Measurements from ENCODE around the gene MS4A14. TPM values are rescaled to one million over a fixed set of nuclear protein-coding genes. Genes with fewer than 3 reads are reported as not detected.

MS4A14 gene
- total and polyA plus RNA-seq, 4 donors: 0.06 to 1.1 (median 0.18) TPM

DNA sequence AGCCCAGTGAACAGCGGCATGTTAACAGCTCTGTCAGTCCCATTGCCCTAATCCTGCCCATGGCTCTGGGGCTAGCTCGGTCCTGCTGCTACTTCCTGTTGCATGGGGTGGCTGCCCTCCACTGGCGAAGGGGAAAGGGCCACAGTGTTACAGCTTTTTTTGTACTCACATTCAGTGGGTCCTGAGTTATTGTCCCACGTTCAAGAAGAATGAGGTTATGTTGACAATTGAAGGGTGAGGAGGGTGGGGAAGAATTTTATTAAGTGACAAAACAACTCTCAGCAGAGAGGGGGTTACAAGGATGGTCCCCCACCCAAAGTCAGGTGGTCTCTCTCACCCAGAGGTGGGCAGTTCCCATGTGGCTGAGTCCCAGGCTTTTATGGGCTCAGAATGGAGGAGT is 35.6 kb upstream of the MS4A14 start:
- H3K27ac ChIP-seq (ENCODE audit: low read depth in 1 of 2, low read length in 2 of 2): no peak overlapping the region

DNA sequence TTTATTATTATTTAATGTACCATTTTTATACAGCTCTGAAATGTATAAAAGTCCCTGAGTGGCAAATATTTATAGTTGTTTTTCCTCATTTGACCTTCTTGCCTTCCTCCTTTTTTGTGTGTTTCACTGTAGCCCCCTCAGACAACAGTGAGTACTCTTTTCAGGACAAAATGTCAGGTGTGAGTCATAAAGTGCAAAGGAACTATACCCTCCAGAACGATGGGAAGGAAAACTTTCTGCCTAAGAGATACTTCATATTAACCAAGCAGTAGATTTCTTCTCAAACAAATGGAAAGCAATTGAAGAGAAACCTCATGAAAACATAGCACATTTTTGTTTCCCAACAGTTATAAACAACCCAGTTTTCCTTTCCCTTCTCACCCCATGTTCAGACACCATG is 34.0 kb upstream of the MS4A14 start:
- H3K27ac ChIP-seq (ENCODE audit: low read depth in 1 of 2, low read length in 2 of 2): no peak overlapping the region
- H3K36me3 ChIP-seq (ENCODE audit: control insufficient read depth in 4 of 4, insufficient read depth in 3 of 4, low read depth in 1 of 4, low read length in 3 of 4): no peaks in the 10 kb centered on the region
- H3K9me3 ChIP-seq (ENCODE audit: control insufficient read depth in 4 of 4, low read length in 3 of 4): peaks cover 5 to 13% (median 9%) of the 10 kb centered on the region in 4 donors
- H3K27me3 ChIP-seq (ENCODE audit: control insufficient read depth in 4 of 4, insufficient read depth in 4 of 4, low read length in 3 of 4): peaks cover 0 to 6% (median 0%) of the 10 kb centered on the region in 4 donors
- WGBS: 34% methylated on average over 1 of the region's 1 CpG
- H3K4me1 ChIP-seq (ENCODE audit: control insufficient read depth in 4 of 4, insufficient read depth in 4 of 4, low read length in 3 of 4): no peaks in the 10 kb centered on the region
- H3K9ac ChIP-seq (ENCODE audit: low read depth in 1 of 2, low read length in 2 of 2): no peak overlapping the region
- DNase-seq (ENCODE audit: low spot score): no peak
- H3K4me3 ChIP-seq (ENCODE audit: low read depth in 1 of 3, low read length in 3 of 3): no peak overlapping the region
- TF ChIP-seq NR2F2 (IDR thresholded peaks at IDR 0.05) (no peak), GABPA (IDR thresholded peaks at IDR 0.05 in 1 of 2, conservative IDR thresholded peaks at IDR 0.05 in 1 of 2) (no peak), YY1 (IDR thresholded peaks at IDR 0.05) (no peak), JUND (IDR thresholded peaks at IDR 0.05) (no peak)
- TF ChIP-seq, protein P1, sequence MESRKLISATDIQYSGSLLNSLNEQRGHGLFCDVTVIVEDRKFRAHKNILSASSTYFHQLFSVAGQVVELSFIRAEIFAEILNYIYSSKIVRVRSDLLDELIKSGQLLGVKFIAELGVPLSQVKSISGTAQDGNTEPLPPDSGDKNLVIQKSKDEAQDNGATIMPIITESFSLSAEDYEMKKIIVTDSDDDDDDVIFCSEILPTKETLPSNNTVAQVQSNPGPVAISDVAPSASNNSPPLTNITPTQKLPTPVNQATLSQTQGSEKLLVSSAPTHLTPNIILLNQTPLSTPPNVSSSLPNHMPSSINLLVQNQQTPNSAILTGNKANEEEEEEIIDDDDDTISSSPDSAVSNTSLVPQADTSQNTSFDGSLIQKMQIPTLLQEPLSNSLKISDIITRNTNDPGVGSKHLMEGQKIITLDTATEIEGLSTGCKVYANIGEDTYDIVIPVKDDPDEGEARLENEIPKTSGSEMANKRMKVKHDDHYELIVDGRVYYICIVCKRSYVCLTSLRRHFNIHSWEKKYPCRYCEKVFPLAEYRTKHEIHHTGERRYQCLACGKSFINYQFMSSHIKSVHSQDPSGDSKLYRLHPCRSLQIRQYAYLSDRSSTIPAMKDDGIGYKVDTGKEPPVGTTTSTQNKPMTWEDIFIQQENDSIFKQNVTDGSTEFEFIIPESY (IDR thresholded peaks at IDR 0.05): no peak
- TF ChIP-seq, protein P2, sequence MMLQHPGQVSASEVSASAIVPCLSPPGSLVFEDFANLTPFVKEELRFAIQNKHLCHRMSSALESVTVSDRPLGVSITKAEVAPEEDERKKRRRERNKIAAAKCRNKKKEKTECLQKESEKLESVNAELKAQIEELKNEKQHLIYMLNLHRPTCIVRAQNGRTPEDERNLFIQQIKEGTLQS (IDR thresholded peaks at IDR 0.05): no peak
- TF ChIP-seq, protein P3, sequence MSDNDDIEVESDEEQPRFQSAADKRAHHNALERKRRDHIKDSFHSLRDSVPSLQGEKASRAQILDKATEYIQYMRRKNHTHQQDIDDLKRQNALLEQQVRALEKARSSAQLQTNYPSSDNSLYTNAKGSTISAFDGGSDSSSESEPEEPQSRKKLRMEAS (IDR thresholded peaks at IDR 0.05): no peak
- TF ChIP-seq, protein P4, sequence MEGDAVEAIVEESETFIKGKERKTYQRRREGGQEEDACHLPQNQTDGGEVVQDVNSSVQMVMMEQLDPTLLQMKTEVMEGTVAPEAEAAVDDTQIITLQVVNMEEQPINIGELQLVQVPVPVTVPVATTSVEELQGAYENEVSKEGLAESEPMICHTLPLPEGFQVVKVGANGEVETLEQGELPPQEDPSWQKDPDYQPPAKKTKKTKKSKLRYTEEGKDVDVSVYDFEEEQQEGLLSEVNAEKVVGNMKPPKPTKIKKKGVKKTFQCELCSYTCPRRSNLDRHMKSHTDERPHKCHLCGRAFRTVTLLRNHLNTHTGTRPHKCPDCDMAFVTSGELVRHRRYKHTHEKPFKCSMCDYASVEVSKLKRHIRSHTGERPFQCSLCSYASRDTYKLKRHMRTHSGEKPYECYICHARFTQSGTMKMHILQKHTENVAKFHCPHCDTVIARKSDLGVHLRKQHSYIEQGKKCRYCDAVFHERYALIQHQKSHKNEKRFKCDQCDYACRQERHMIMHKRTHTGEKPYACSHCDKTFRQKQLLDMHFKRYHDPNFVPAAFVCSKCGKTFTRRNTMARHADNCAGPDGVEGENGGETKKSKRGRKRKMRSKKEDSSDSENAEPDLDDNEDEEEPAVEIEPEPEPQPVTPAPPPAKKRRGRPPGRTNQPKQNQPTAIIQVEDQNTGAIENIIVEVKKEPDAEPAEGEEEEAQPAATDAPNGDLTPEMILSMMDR (IDR thresholded peaks at IDR 0.05; ENCODE audit: low read depth, low read length, missing input control): no peak

More for the DNA sequence above, 35.6 kb upstream of the MS4A14 start:
- no peak for TF ChIP-seq GABPA (IDR thresholded peaks at IDR 0.05 in 1 of 2, conservative IDR thresholded peaks at IDR 0.05 in 1 of 2)
- no peak for TF ChIP-seq HNF4A (conservative IDR thresholded peaks at IDR 0.05)
- no peak for TF ChIP-seq YY1 (IDR thresholded peaks at IDR 0.05)
- no peak for TF ChIP-seq HNF4G (IDR thresholded peaks at IDR 0.05)
- TF ChIP-seq, protein P4 (IDR thresholded peaks at IDR 0.05; ENCODE audit: low read depth, low read length, missing input control): no peak
- TF ChIP-seq, protein P2 (IDR thresholded peaks at IDR 0.05): no peak
- TF ChIP-seq NR2F2 (IDR thresholded peaks at IDR 0.05): no peak
- TF ChIP-seq TAF1 (conservative IDR thresholded peaks at IDR 0.05): no peak
- TF ChIP-seq RAD21 (IDR thresholded peaks at IDR 0.05): no peak
- TF ChIP-seq, protein P1 (IDR thresholded peaks at IDR 0.05): no peak
- TF ChIP-seq, protein P5, sequence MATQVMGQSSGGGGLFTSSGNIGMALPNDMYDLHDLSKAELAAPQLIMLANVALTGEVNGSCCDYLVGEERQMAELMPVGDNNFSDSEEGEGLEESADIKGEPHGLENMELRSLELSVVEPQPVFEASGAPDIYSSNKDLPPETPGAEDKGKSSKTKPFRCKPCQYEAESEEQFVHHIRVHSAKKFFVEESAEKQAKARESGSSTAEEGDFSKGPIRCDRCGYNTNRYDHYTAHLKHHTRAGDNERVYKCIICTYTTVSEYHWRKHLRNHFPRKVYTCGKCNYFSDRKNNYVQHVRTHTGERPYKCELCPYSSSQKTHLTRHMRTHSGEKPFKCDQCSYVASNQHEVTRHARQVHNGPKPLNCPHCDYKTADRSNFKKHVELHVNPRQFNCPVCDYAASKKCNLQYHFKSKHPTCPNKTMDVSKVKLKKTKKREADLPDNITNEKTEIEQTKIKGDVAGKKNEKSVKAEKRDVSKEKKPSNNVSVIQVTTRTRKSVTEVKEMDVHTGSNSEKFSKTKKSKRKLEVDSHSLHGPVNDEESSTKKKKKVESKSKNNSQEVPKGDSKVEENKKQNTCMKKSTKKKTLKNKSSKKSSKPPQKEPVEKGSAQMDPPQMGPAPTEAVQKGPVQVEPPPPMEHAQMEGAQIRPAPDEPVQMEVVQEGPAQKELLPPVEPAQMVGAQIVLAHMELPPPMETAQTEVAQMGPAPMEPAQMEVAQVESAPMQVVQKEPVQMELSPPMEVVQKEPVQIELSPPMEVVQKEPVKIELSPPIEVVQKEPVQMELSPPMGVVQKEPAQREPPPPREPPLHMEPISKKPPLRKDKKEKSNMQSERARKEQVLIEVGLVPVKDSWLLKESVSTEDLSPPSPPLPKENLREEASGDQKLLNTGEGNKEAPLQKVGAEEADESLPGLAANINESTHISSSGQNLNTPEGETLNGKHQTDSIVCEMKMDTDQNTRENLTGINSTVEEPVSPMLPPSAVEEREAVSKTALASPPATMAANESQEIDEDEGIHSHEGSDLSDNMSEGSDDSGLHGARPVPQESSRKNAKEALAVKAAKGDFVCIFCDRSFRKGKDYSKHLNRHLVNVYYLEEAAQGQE (IDR thresholded peaks at IDR 0.05): no peak
- TF ChIP-seq, protein P3 (IDR thresholded peaks at IDR 0.05): no peak
- TF ChIP-seq JUND (IDR thresholded peaks at IDR 0.05): no peak
- no peaks in the 10 kb centered on the region for H3K4me1 ChIP-seq (ENCODE audit: control insufficient read depth in 4 of 4, insufficient read depth in 4 of 4, low read length in 3 of 4)
- no peak for DNase-seq (ENCODE audit: low spot score)
- 74% methylated on average over 4 of the region's 4 CpGs for WGBS
- peaks cover 0 to 6% (median 0%) of the 10 kb centered on the region in 4 donors for H3K27me3 ChIP-seq (ENCODE audit: control insufficient read depth in 4 of 4, insufficient read depth in 4 of 4, low read length in 3 of 4)
- H3K9ac ChIP-seq (ENCODE audit: low read depth in 1 of 2, low read length in 2 of 2): no peak overlapping the region
- peaks cover 5 to 13% (median 9%) of the 10 kb centered on the region in 4 donors for H3K9me3 ChIP-seq (ENCODE audit: control insufficient read depth in 4 of 4, low read length in 3 of 4)
- no peak overlapping the region for H3K4me3 ChIP-seq (ENCODE audit: low read depth in 1 of 3, low read length in 3 of 3)
- no peaks in the 10 kb centered on the region for H3K36me3 ChIP-seq (ENCODE audit: control insufficient read depth in 4 of 4, insufficient read depth in 3 of 4, low read depth in 1 of 4, low read length in 3 of 4)

Measured in liver (tissue), 9 donors.